HG02798 (cell line): ENCODE data around the gene CENPV.
"Not testable (repeated sequence)": the region's sequence is repeated elsewhere in the genome, so short reads cannot be mapped to it uniquely, and the experiment has no call there.

ENCODE experiments used
- ATAC-seq: cut with Tn5 transposase; IDR thresholded peaks from one replicate; pipeline ENCODE4 v1.9.1; 2021; ENCODE audit warnings: mild to moderate bottlenecking; ENCODE audit not compliant: unreplicated experiment, poor library complexity

CENPV gene

GRCh38 chr17:16353317-16354174 is at the start of gene CENPV:
Gene CENPV (minus strand): TSS chr17:16353469. CDS start chr17:16353436, 33 bp downstream.
- peak; percentile 76 for ATAC-seq

GRCh38 chr17:16398270-16399267 is 45.3 kb upstream of the CENPV start:
- ATAC-seq = peak; percentile 64

GRCh38 chr17:16396693-16397092 is 43.4 kb upstream of the CENPV start:
- ATAC-seq = not testable (repeated sequence)

- not testable (repeated sequence) for ATAC-seq
Observed at GRCh38 chr17:16395887-16396286, 42.6 kb upstream of the CENPV start.

- not testable (repeated sequence) for ATAC-seq
Observed at GRCh38 chr17:16392491-16392890, 39.2 kb upstream of the CENPV start.

DNA sequence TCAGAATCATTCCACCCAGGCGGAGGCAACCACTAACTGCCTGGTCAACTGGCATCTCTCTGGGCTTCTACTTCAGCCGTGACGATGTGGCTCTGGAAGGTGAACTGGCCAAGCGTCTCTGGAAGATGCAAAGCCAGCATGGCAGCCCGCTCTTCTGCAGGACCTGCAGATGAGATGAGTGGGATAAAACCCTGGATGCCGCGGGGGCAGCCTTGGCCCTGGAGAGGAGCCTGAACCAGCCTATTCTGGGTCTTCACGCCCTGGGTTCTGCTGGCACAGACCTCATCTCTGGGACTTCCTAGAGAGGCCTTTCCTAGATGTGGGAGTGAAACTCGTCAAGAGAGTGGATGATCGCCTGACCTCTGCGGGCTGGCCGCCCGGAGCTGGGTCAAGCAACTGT is 38.2 kb upstream of the CENPV start:
- ATAC-seq = no peak

- ATAC-seq = not testable (repeated sequence)
Observed at GRCh38 chr17:16386126-16386507, 32.8 kb upstream of the CENPV start.

GRCh38 chr17:16384557-16384956 is 31.3 kb upstream of the CENPV start:
- no peak for ATAC-seq

GRCh38 chr17:16383772-16384287 is 30.6 kb upstream of the CENPV start:
- no peak for ATAC-seq

GRCh38 chr17:16383216-16383615 is 29.9 kb upstream of the CENPV start:
- ATAC-seq = no peak

- no peak for ATAC-seq
Observed at GRCh38 chr17:16381496-16381820, 28.2 kb upstream of the CENPV start.

DNA sequence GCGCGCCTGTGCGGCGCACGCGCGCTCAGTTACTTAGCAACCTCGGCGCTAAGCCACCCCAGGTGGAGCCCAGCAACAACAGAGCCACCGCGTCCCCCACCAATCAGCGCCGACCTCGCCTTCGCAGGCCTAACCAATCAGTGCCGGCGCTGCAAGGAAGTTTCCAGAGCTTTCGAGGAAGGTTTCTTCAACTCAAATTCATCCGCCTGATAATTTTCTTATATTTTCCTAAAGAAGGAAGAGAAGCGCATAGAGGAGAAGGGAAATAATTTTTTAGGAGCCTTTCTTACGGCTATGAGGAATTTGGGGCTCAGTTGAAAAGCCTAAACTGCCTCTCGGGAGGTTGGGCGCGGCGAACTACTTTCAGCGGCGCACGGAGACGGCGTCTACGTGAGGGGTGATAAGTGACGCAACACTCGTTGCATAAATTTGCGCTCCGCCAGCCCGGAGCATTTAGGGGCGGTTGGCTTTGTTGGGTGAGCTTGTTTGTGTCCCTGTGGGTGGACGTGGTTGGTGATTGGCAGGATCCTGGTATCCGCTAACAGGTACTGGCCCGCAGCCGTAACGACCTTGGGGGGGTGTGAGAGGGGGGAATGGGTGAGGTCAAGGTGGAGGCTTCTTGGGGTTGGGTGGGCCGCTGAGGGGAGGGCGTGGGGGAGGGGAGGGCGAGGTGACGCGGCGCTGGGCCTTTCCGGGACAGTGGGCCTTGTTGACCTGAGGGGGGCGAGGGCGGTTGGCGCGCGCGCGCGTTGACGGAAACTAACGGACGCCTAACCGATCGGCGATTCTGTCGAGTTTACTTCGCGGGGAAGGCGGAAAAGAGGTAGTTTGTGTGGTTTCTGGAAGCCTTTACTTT is 27.6 kb upstream of the CENPV start, which contains the start of gene UBB:
UBB (plus strand) TSS at position 452 of the 856 bp plus-strand sequence. CDS start 817 bp downstream, outside the sequence.
- peak; percentile 92 for ATAC-seq

DNA sequence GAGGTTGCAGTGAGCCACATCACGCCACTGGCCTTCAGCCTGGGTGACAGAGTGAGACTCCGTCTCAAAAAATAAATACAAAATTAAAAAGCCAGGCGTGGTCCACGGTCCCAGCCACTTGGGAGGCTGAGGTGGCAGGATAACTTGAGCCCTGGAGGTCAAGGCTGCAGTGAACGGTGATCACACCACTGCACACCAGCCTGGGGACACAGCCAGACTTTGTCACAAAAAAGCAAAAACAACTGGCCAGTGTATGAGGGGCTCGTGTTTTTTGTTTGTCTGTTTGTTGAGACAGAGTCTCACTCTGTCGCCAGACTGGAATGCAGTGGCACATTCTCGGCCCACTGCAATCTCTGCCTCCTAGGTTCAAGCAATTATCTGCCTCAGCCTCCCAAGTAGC is 26.4 kb upstream of the CENPV start:
- no peak for ATAC-seq

- no peak for ATAC-seq
Observed at GRCh38 chr17:16378636-16379282, 25.5 kb upstream of the CENPV start.

GRCh38 chr17:16377941-16378341 is 24.7 kb upstream of the CENPV start:
- no peak for ATAC-seq

DNA sequence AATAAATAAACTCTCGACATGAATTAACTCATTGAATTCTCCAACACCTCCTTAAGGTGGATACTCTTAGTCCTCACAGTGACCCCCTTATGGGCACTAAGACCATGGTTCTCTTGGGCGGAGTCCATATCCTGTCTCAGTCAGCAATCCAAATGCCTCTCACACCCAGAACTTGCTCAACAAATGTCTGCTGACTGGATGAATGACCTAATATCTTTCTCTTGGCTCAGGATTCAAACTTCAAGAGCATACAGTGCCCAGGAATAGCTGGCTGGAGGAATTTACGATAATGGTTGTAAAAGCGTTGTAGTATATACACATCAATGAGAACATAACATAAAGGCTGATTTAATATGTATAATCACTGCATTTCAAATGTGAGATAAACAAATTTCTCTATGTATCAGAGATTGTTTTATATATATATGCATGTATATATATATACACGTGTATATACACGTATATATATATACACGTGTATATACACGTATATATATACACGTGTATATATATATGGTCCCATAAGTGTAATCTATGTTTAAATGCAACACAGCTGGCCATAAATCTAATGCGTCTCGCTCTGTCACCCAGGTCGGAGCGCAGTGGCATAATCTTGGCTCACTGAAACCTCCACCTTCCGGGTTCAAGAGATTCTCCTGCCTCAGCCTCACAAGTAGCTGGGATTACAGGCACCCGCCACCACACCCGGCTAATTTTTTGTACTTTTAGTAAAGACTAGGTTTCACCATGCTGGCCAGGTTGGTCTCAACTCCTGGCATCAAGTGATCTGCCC is 21.1 kb upstream of the CENPV start:
- no peak for ATAC-seq

- no peak for ATAC-seq
Observed at GRCh38 chr17:16371742-16372141, 18.5 kb upstream of the CENPV start.

DNA sequence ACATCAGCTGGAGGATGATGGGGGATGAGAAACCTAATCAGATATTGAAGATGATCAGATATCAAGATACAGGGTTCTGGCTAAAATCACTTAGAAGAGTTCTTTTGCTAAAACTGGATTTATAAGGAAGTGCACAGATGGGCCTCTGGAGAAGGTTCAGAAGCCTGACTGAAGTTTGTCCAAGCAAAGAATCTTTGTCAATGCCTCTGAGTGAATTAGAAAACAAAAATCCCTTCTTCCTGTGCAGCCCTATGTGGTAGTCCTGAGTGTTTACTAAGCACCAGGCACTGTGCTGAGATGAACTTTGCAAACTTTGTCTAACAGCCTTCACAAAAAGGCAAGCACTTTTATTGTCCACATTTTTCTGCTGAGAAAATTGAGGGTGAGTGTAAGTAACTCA is 11.4 kb upstream of the CENPV start:
- no peak for ATAC-seq
